ENCODE results near the gene ERC2.

GRCh38 chr3:55731741-55732140 lies 736.5 kb downstream of the ERC2 start:
- TF ChIP-seq, protein P1, sequence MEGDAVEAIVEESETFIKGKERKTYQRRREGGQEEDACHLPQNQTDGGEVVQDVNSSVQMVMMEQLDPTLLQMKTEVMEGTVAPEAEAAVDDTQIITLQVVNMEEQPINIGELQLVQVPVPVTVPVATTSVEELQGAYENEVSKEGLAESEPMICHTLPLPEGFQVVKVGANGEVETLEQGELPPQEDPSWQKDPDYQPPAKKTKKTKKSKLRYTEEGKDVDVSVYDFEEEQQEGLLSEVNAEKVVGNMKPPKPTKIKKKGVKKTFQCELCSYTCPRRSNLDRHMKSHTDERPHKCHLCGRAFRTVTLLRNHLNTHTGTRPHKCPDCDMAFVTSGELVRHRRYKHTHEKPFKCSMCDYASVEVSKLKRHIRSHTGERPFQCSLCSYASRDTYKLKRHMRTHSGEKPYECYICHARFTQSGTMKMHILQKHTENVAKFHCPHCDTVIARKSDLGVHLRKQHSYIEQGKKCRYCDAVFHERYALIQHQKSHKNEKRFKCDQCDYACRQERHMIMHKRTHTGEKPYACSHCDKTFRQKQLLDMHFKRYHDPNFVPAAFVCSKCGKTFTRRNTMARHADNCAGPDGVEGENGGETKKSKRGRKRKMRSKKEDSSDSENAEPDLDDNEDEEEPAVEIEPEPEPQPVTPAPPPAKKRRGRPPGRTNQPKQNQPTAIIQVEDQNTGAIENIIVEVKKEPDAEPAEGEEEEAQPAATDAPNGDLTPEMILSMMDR (IDR thresholded peaks at IDR 0.05), result no peak
- no peak for TF ChIP-seq POLR2A (IDR thresholded peaks at IDR 0.05)

Data from heart left ventricle (tissue), 13 donors.